HG03175 (cell line): ENCODE results near the gene RPS6KB1.
A peak's percentile ranks its signal among the peaks of the same experiment; 100 is the strongest.
"Not testable (repeated sequence)": the region's sequence is repeated elsewhere in the genome, so short reads cannot be mapped to it uniquely, and the experiment has no call there.

Experiments
- ATAC-seq: cut with Tn5 transposase; IDR thresholded peaks from one replicate; pipeline ENCODE4 v1.9.1; 2021; ENCODE audit warnings: mild to moderate bottlenecking, moderate library complexity; ENCODE audit not compliant: unreplicated experiment

Gene RPS6KB1

GRCh38 chr17:59870482-59870881 is 22.4 kb upstream of the RPS6KB1 start:
- ATAC-seq: no peak

GRCh38 chr17:59872351-59872750 is 20.6 kb upstream of the RPS6KB1 start:
- ATAC-seq: no peak

DNA sequence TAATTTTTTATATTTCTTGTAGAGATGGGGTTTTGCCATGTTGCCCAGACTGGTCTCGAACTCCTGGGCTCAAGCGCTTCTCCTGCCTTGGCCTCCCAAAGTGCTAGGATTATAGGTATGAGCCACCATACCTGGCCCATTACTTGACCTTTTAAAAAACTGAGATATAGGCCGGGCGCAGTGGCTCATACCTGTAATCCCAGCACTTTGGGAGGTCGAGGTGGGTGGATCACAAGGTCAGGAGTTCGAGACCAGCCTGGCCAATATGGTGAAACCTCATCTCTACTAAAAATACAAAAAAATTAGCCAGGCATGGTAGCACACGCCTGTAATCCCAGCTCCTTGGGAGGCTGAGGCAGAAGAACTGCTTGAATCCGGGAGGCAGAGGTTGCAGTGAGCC is 19.5 kb upstream of the RPS6KB1 start:
- not testable (repeated sequence) for ATAC-seq

GRCh38 chr17:59874376-59874775 is 18.5 kb upstream of the RPS6KB1 start:
- no peak for ATAC-seq

- no peak for ATAC-seq
Observed at GRCh38 chr17:59876107-59876506, 16.8 kb upstream of the RPS6KB1 start.

GRCh38 chr17:59877965-59878364 is 15.0 kb upstream of the RPS6KB1 start:
- ATAC-seq: no peak

GRCh38 chr17:59878624-59879023 is 14.3 kb upstream of the RPS6KB1 start:
- no peak for ATAC-seq

DNA sequence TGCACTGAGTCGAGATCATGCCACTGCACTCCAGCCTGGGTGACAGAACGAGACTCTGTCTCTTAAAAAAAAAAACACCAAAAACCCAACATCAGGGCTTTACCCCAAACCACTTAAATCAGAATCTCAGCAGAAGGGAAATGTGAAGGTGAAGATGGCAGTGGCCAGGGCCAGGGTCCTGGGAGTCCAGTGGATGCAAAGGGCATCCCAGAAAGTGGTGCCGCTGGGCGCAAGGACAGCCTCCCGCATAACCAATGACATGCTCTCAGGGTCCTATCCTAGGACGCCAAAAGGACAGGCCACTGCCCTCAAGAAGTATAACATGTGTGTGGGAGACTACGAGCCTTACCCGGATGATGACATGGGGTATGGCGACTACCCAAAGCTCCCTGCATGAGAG is 8.1 kb upstream of the RPS6KB1 start:
- no peak for ATAC-seq

DNA sequence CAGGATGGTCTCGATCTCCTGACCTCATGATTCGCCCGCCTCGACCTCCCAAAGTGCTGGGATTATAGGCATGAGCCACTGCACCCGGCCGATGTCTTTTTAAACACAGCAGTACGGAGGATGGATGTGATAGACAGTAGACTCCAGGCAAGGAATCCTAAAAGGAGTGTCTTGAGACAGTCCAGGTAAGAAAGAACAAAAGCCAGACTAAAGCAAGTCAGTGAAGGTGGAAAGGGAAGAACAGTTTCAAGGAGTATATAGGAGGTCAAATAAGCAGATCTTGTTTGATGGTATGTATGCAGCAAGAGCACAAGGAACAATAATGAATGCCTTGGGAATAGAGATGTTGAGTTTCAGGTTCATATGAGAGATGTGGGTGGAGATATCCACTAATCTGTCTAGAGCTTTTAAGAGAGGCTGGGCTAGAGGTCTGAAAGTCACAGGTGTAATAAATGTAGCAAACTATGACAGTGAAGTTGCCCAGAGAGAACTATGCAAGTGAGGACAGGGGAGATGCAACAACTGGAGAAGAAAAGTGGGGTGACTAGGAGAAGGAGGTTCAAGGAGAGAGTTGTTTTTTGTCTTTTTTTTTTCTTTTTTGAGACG is 4.7 kb upstream of the RPS6KB1 start:
- no peak for ATAC-seq

- no peak for ATAC-seq
Observed at GRCh38 chr17:59890720-59891119, 2.2 kb upstream of the RPS6KB1 start.

GRCh38 chr17:59892251-59892923 is 534 bp upstream of the RPS6KB1 start:
- peak; percentile 57 for ATAC-seq

- no peak for ATAC-seq
Observed at GRCh38 chr17:59893676-59894100, 767 bp downstream of the RPS6KB1 start.

GRCh38 chr17:59897090-59897489 is 4.2 kb downstream of the RPS6KB1 start:
- ATAC-seq: no peak

DNA sequence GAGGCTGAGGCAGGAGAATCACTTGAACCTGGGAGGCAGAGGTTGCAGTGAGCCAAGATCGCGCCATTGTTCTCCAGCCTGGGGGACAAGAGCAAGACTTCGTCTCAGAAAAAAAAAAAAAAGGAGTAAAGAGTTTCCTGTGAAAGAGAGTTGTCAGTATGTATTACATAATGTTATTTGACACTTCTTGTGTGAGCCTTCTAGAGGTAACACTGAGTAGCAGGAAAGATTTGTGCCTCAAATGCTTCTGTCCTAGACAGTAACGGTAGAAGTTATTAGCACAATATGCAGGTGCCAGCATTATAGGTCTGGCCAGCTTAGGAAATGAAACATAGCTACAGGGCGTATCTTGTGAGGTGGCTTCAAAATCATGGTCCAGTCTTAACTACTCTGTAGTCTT is 6.2 kb downstream of the RPS6KB1 start:
- ATAC-seq: no peak

- ATAC-seq: no peak
Observed at GRCh38 chr17:59901604-59902003, 8.7 kb downstream of the RPS6KB1 start.

DNA sequence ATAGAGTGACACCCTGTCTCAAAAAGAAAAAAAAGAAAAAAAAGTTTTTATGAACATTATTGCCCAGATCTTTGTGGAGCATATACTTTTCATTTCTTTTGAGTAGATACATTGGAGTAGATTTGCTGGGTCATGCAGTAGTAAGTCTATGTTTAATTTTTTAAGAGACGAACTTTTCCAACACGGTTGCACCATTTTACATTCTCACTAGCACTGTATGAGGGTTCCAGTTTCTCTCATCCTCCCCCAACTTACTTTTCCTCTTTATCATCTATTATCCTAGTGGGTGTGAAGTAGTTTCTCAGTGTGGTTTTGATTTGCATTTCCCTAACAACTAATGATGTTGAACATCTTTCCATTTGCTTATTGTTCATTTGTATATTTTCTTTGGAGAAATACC is 10.5 kb downstream of the RPS6KB1 start:
- ATAC-seq: no peak

DNA sequence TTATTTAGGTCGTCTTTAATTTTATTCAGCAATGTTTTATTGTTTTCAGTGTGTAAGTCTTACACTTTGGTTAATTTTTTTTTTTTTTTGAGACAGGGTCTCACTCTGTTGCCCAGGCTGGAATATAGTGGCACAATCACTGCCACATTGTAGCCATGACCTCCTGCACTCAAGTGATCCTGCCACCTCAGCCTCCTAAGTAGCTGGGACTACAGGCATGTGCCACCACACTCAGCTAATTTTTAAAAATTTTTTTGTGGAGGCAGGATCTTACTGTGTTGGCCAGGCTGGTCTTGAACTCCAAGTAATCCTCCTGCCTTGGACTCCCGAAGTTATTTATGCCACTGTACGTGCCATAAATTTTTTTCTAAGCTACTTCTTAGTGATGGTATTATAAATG is 14.5 kb downstream of the RPS6KB1 start:
- ATAC-seq: no peak

- ATAC-seq: no peak
Observed at GRCh38 chr17:59914274-59914854, 21.4 kb downstream of the RPS6KB1 start.

GRCh38 chr17:59916446-59916845 is 23.5 kb downstream of the RPS6KB1 start:
- no peak for ATAC-seq

DNA sequence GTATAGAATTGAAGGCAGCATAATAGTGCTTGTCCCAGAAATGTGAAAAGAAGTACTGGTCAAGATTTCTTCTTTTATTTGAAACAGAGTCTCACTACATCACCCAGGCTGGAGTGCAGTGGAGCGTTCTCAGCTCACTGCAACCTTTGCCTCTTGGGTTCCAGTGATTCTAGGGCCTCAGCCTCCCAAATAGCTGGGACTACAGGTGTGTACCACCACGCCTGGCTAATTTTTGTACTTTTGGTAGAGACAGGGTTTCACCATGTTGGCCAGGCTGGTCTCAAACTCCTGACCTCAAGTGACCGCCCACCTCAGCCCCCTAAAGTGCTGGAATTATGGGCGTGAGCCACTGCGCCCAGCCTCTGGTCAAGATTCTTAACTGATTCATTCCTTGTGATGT is 27.7 kb downstream of the RPS6KB1 start:
- ATAC-seq: not testable (repeated sequence)

GRCh38 chr17:59930121-59930520 is 37.2 kb downstream of the RPS6KB1 start:
- not testable (repeated sequence) for ATAC-seq

DNA sequence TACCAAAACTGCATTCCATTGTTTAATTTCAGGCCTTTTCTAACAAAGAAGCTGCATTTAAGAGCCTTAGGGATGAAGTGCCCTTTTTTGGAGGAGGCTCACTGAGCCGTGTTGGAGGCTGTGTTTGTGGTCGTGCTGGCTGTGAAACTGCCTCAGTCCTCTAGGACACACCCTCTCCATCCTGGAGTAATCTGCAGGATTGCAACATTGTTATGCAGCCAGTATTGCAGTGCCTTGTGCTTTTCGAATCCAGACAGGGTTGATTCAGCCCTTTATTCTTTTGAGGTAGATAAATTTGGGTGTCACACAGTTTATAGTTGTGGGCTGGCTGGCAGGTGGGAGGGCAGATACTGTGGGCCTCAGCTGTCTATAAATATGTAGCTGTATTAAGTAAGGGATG is 37.8 kb downstream of the RPS6KB1 start:
- not testable (repeated sequence) for ATAC-seq
